HCT116 (cell line): Measurements from ENCODE around the gene ISM1. TPM values are rescaled to one million over a fixed set of nuclear protein-coding genes. Genes with fewer than 3 reads are reported as not detected.

Experiments
- ATAC-seq: fragments of 200-7000 bp; cut with Tn5 transposase; 2 replicates; pipeline ENCODE4 v1.9.1; 2020; ENCODE audit warnings: mild to moderate bottlenecking, moderate library complexity
- BruUV-seq: library from RNA; stranded (reverse); fragments of 400-500 nt; replicated peaks from 2 replicates; lab custom pipeline; 2021; lab: Mats Ljungman, UMichigan
- CTCF ChIA-PET: fragments of 300-600 bp; sonication (Branson Sonifier 250); formaldehyde crosslinking; loops from one replicate; lab custom pipeline; 2021; ENCODE audit warnings: antibody characterized with exemption; lab: Charles Lee
- POLR2A ChIA-PET: fragments of 300-600, 350-600 bp; sonication (Branson Sonifier 250); formaldehyde crosslinking; loops from one replicate; lab custom pipeline; 2021; ENCODE audit warnings: antibody characterized with exemption; lab: Charles Lee
- RAD21 ChIA-PET, 2 experiments: fragments of 300-600 bp; sonication (Branson Sonifier 250); formaldehyde crosslinking; loops; one replicate each; lab custom pipeline; 2023; ENCODE audit warnings: low total read pairs in 2 of 2; ENCODE audit not compliant: uncharacterized antibody in 2 of 2, unreplicated experiment in 2 of 2, low non-redundant PET in 1 of 2; lab: Charles Lee
- DNase-seq: peaks from one replicate; pipeline ENCODE4 v3.0.0-alpha.2; 2010; ENCODE audit warnings: low read depth, low spot score
- H2AFZ ChIP-seq: fragments of 200-600 bp; shearing (Covaris generic), sonication (generic); 2 replicates; pipeline ENCODE4 v1.6.1; 2017; ENCODE audit warnings: low read depth, mixed run types, mixed read lengths, antibody characterized with exemption, low read length; ENCODE audit not compliant: poor library complexity, severe bottlenecking
- H3K27ac ChIP-seq: 2 replicates; pipeline ENCODE4 v1.5.1; 2012; ENCODE audit warnings: low read depth, low read length
- H3K27me3 ChIP-seq: fragments of 200-600 bp; sonication (generic); 2 replicates; pipeline ENCODE4 v1.6.1; 2016; ENCODE audit warnings: mixed run types, low read length, mixed read lengths; ENCODE audit not compliant: insufficient read depth
- H3K36me3 ChIP-seq, 2 experiments: fragments of 200-500 bp in 1 of 2; fragments of 200-600 bp in 1 of 2; sonication (Bioruptor generic) in 1 of 2; sonication (generic) in 1 of 2; 2 replicates each; pipeline versions ENCODE4 v1.5.1 to v1.6.1; 2014 to 2016; ENCODE audit warnings: low read length in 2 of 2, inconsistent platforms in 1 of 2, mixed read lengths in 1 of 2, mixed run types in 1 of 2; ENCODE audit not compliant: insufficient read depth in 2 of 2, control insufficient read depth in 1 of 2
- H3K4me1 ChIP-seq, 2 experiments: fragments of 200-600 bp in 1 of 2; sonication (generic) in 1 of 2; 2 replicates each; pipeline versions ENCODE4 v1.5.1 to v1.6.1; 2012 to 2017; ENCODE audit warnings: low read length in 2 of 2, inconsistent platforms in 1 of 2, mild to moderate bottlenecking in 1 of 2, mixed read lengths in 1 of 2, mixed run types in 1 of 2, moderate library complexity in 1 of 2; ENCODE audit not compliant: insufficient read depth in 2 of 2, control insufficient read depth in 1 of 2
- H3K4me2 ChIP-seq: fragments of 200-600 bp; sonication (generic); 2 replicates; pipeline ENCODE4 v1.6.1; 2017; ENCODE audit warnings: mixed run types, low read length, mixed read lengths
- H3K4me3 ChIP-seq, 2 experiments: fragments of 200-600 bp in 1 of 2; sonication (generic) in 1 of 2; replicated peaks in 1 of 2; 2 replicates each; pipeline ENCODE4 v1.5.1; 2011 to 2016; ENCODE audit warnings: low read length in 2 of 2, control low read depth in 1 of 2, low read depth in 1 of 2, mild to moderate bottlenecking in 1 of 2, mixed read lengths in 1 of 2, mixed run types in 1 of 2
- H3K79me2 ChIP-seq: fragments of 200-600 bp; sonication (generic); 2 replicates; pipeline ENCODE4 v1.6.1; 2017; ENCODE audit warnings: mild to moderate bottlenecking, mixed run types, low read length, moderate library complexity, mixed read lengths; ENCODE audit not compliant: insufficient read depth
- H3K9ac ChIP-seq: fragments of 200-600 bp; sonication (generic); 2 replicates; pipeline ENCODE4 v1.6.1; 2016; ENCODE audit warnings: low read length, mixed read lengths
- H3K9me2 ChIP-seq: fragments of 200-600 bp; sonication (generic), shearing (Covaris generic); 2 replicates; pipeline ENCODE4 v1.6.1; 2017; ENCODE audit warnings: mixed run types, mild to moderate bottlenecking, moderate library complexity; ENCODE audit not compliant: insufficient read depth
- H3K9me3 ChIP-seq, 2 experiments: fragments of 200-500 bp in 1 of 2; fragments of 200-600 bp in 1 of 2; sonication (Bioruptor generic) in 1 of 2; sonication (generic) in 1 of 2; 2 replicates each; pipeline ENCODE4 v1.6.1; 2014 to 2017; ENCODE audit warnings: low read length in 2 of 2, mixed read lengths in 2 of 2, inconsistent platforms in 1 of 2, low read depth in 1 of 2, mild to moderate bottlenecking in 1 of 2, mixed run types in 1 of 2, moderate library complexity in 1 of 2; ENCODE audit not compliant: control insufficient read depth in 1 of 2, insufficient read depth in 1 of 2
- H4K20me1 ChIP-seq: fragments of 200-600 bp; sonication (generic), shearing (Covaris generic); 2 replicates; pipeline ENCODE4 v1.6.1; 2017; ENCODE audit warnings: mixed run types, mild to moderate bottlenecking, moderate library complexity; ENCODE audit not compliant: insufficient read depth
- CBX3 ChIP-seq: IDR thresholded peaks from 2 replicates; pipeline ENCODE4 v1.6.1; 2012; ENCODE audit warnings: low read depth
- EGR1 ChIP-seq: IDR thresholded peaks from 2 replicates; pipeline ENCODE4 v1.6.1; 2012; ENCODE audit warnings: low read depth
- ELF1 ChIP-seq: IDR thresholded peaks from 2 replicates; pipeline ENCODE4 v1.6.1; 2012; ENCODE audit warnings: low read depth, borderline replicate concordance
- EZH2 ChIP-seq: fragments of 200-600 bp; sonication (generic); IDR thresholded peaks from 2 replicates; pipeline ENCODE4 v1.6.1; 2017; ENCODE audit warnings: antibody characterized with exemption, mixed run types
- FOSL1 ChIP-seq: IDR thresholded peaks from 2 replicates; pipeline ENCODE4 v1.6.1; 2012; ENCODE audit warnings: low read depth
- JUND ChIP-seq: IDR thresholded peaks from 2 replicates; pipeline ENCODE4 v1.6.1; 2012
- MAX ChIP-seq: IDR thresholded peaks from 2 replicates; pipeline ENCODE4 v1.6.1; 2012
- POLR2AphosphoS5 ChIP-seq: IDR thresholded peaks from 2 replicates; pipeline ENCODE4 v1.6.1; 2011; ENCODE audit warnings: mild to moderate bottlenecking, low read depth, low read length, moderate library complexity
- REST ChIP-seq: IDR thresholded peaks from 2 replicates; pipeline ENCODE4 v1.6.1; 2012; ENCODE audit warnings: low read depth
- SIN3A ChIP-seq: IDR thresholded peaks from 2 replicates; pipeline ENCODE4 v1.6.1; 2012; ENCODE audit warnings: low read depth
- SP1 ChIP-seq: IDR thresholded peaks from 2 replicates; pipeline ENCODE4 v1.6.1; 2012; ENCODE audit warnings: low read depth
- TCF7L2 ChIP-seq: IDR thresholded peaks from 2 replicates; pipeline ENCODE4 v1.7.0; 2011; ENCODE audit warnings: borderline replicate concordance, inconsistent platforms; ENCODE audit not compliant: insufficient read depth, insufficient read length; ENCODE audit errors: extremely low read depth
- YY1 ChIP-seq: IDR thresholded peaks from 2 replicates; pipeline ENCODE4 v1.6.1; 2011; ENCODE audit warnings: low read length, low read depth, moderate library complexity, mild to moderate bottlenecking; ENCODE audit not compliant: insufficient replicate concordance; ENCODE audit errors: extremely low read depth
- ZBTB33 ChIP-seq: IDR thresholded peaks from 2 replicates; pipeline ENCODE4 v1.6.1; 2011; ENCODE audit warnings: mild to moderate bottlenecking, low read length, moderate library complexity; ENCODE audit not compliant: insufficient replicate concordance; ENCODE audit errors: extremely low read depth
- ZFX ChIP-seq: fragments of 450-650 bp; IDR thresholded peaks from 2 replicates; pipeline ENCODE4 v1.6.1; 2017
- intact Hi-C: fragments of 100-400 bp; cut with micrococcal nuclease; formaldehyde crosslinking; loops from 2 replicates; pipeline ENCODE4 v1.10.0; 2022
- total RNA-seq: library from RNA; stranded (reverse); gene quantifications from one replicate; pipeline ENCODE4 v1.2.1, GENCODE V29; 2021; ENCODE audit not compliant: unreplicated experiment

Gene ISM1
- total RNA-seq, 1 experiment from 2014 or later: 0.37 TPM

- H3K36me3 ChIP-seq: no peaks in the 10 kb centered on the region
- no peak overlapping the region for H3K9ac ChIP-seq
- H3K27ac ChIP-seq: no peak overlapping the region
- RAD21 ChIA-PET: no interaction called here
- no TSS peak for BruUV-seq
- intact Hi-C loops: no loop called here
- no peaks in the 10 kb centered on the region for H4K20me1 ChIP-seq
- H3K9me2 ChIP-seq: no peaks in the 10 kb centered on the region
- CTCF ChIA-PET: no interaction called here
- H3K27me3 ChIP-seq: peaks cover 15% of the 10 kb centered on the region
- H3K9me3 ChIP-seq: no peaks in the 10 kb centered on the region
- no peak for TF ChIP-seq ELF1
- TF ChIP-seq REST: no peak
- no peak for TF ChIP-seq TCF7L2
- TF ChIP-seq FOSL1: no peak
- no peak for TF ChIP-seq ZFX
- TF ChIP-seq ZBTB33: no peak
- no peak for TF ChIP-seq MAX
- TF ChIP-seq SP1: no peak
- TF ChIP-seq JUND: no peak
- no peak for TF ChIP-seq YY1
- no peak for TF ChIP-seq EGR1
- TF ChIP-seq SIN3A: no peak
- no peak for TF ChIP-seq CBX3
- TF ChIP-seq EZH2: no peak
- TF ChIP-seq POLR2AphosphoS5: no peak
- POLR2A ChIA-PET: no interaction called here
- H2AFZ ChIP-seq: no peak overlapping the region
- H3K4me3 ChIP-seq: no peak overlapping the region
- no peak overlapping the region for H3K4me2 ChIP-seq
- H3K79me2 ChIP-seq: no peaks in the 10 kb centered on the region
- no peak for DNase-seq
- no peak for ATAC-seq
- no peaks in the 10 kb centered on the region for H3K4me1 ChIP-seq
Measured at GRCh38 chr20:13202565-13202964, 18.5 kb upstream of the ISM1 start.
